HFFc6 (cell line): ENCODE data around the gene MSI2. TPM values are rescaled to one million over a fixed set of nuclear protein-coding genes. Genes with fewer than 3 reads are reported as not detected.

Experiments used
- DNase-seq: peaks from one replicate; pipeline ENCODE4 v3.0.0-alpha.2; 2018
- H3K27ac Mint-ChIP-seq: 2 replicates; pipeline ENCODE4 v1.8.0; 2020; ENCODE audit warnings: mild to moderate bottlenecking, mixed read lengths
- H3K27me3 Mint-ChIP-seq: 2 replicates; pipeline ENCODE4 v1.8.0; 2021; ENCODE audit warnings: mild to moderate bottlenecking, moderate library complexity, mixed read lengths; ENCODE audit not compliant: insufficient read depth
- H3K36me3 Mint-ChIP-seq: 2 replicates; pipeline ENCODE4 v1.8.0; 2021; ENCODE audit warnings: low read depth, mixed read lengths
- H3K4me1 Mint-ChIP-seq: 2 replicates; pipeline ENCODE4 v1.8.0; 2020; ENCODE audit warnings: low read depth, mixed read lengths
- H3K4me3 Mint-ChIP-seq: 2 replicates; pipeline ENCODE4 v1.8.0; 2020; ENCODE audit warnings: mild to moderate bottlenecking, moderate library complexity, mixed read lengths
- H3K9me3 Mint-ChIP-seq: 2 replicates; pipeline ENCODE4 v1.8.0; 2020; ENCODE audit warnings: mild to moderate bottlenecking, mixed read lengths
- CTCF ChIP-seq: fragments of 200-600 bp; sonication (generic); IDR thresholded peaks from 2 replicates; pipeline ENCODE4 v1.5.0; 2021; ENCODE audit warnings: antibody characterized with exemption, mild to moderate bottlenecking
- total RNA-seq, 6 experiments: library from RNA; stranded (reverse); fragmentation: NEBNext Ultra II Directional; extraction: Animal tissue kit (Norgen Biotek cat#: 25700); gene quantifications; 2 replicates in 1 of 6; 3 replicates in 5 of 6; pipeline ENCODE4 v1.2.3, GENCODE V29; 2021

Gene MSI2
- total RNA-seq, 6 experiments from 2014 or later, result 53.5 to 71.7 (median 55.0) TPM

- no peak for DNase-seq
- peaks cover 2% of the 10 kb centered on the region for H3K27me3 Mint-ChIP-seq
- H3K4me1 Mint-ChIP-seq, result peaks cover 13% of the 10 kb centered on the region
- H3K9me3 Mint-ChIP-seq, result no peaks in the 10 kb centered on the region; the same call in 1 of the 2 replicates
- no peak for TF ChIP-seq CTCF
- no peak overlapping the region for H3K27ac Mint-ChIP-seq
- no peak overlapping the region for H3K4me3 Mint-ChIP-seq
- peaks cover 26% of the 10 kb centered on the region for H3K36me3 Mint-ChIP-seq
These were observed 125.2 kb downstream of the MSI2 start for GRCh38 chr17:57381498-57381897.

- Mint-ChIP-seq H3K4me3 (no peak overlapping the region), H3K36me3 (peaks cover 47% of the 10 kb centered on the region), H3K9me3 (peaks cover 15% of the 10 kb centered on the region), H3K4me1 (peaks cover 13% of the 10 kb centered on the region), H3K27me3 (no peaks in the 10 kb centered on the region; the same call in 1 of the 2 replicates), H3K27ac (no peak overlapping the region)
- DNase-seq, result no peak
- TF ChIP-seq CTCF, result no peak
These were observed 127.9 kb downstream of the MSI2 start for GRCh38 chr17:57384219-57384618.

GRCh38 chr17:57385975-57386374 is 129.7 kb downstream of the MSI2 start:
- Mint-ChIP-seq H3K27me3 (no peaks in the 10 kb centered on the region; the same call in 1 of the 2 replicates), H3K4me1 (peaks cover 13% of the 10 kb centered on the region), H3K27ac (no peak overlapping the region), H3K9me3 (peaks cover 15% of the 10 kb centered on the region), H3K36me3 (peaks cover 51% of the 10 kb centered on the region), H3K4me3 (no peak overlapping the region)
- no peak for DNase-seq
- TF ChIP-seq CTCF, result no peak

- H3K4me1 Mint-ChIP-seq, result peaks cover 7% of the 10 kb centered on the region
- peaks cover 15% of the 10 kb centered on the region for H3K9me3 Mint-ChIP-seq
- DNase-seq, result no peak
- TF ChIP-seq CTCF, result no peak
- H3K27me3 Mint-ChIP-seq, result no peaks in the 10 kb centered on the region; the same call in 1 of the 2 replicates
- H3K36me3 Mint-ChIP-seq, result peaks cover 54% of the 10 kb centered on the region
- no peak overlapping the region for H3K4me3 Mint-ChIP-seq
- no peak overlapping the region for H3K27ac Mint-ChIP-seq
These were observed 131.3 kb downstream of the MSI2 start for GRCh38 chr17:57387575-57387974.

- Mint-ChIP-seq H3K27ac (no peak overlapping the region), H3K4me3 (no peak overlapping the region), H3K36me3 (peaks cover 61% of the 10 kb centered on the region), H3K4me1 (peaks cover under 1% of the 10 kb centered on the region), H3K27me3 (no peaks in the 10 kb centered on the region), H3K9me3 (peaks cover 21% of the 10 kb centered on the region)
- no peak for DNase-seq
- no peak for TF ChIP-seq CTCF
These were observed 131.9 kb downstream of the MSI2 start for GRCh38 chr17:57388131-57388725.
